Cardiac muscle cell (in vitro differentiated cells and primary cell): ENCODE measurements around the gene LCK. TPM values are rescaled to one million over a fixed set of nuclear protein-coding genes. Genes with fewer than 3 reads are reported as not detected.

Experiments used
- DNase-seq, 2 donors: peaks; one replicate each; pipeline versions ENCODE4 v3.0.0 to v3.0.0-alpha.2; 2010 to 2017; ENCODE audit warnings: low read depth in 1 of 2, low spot score in 1 of 2
- H3K27ac ChIP-seq: fragments of 200-600 bp; sonication (generic); 2 replicates; pipeline ENCODE4 v1.5.1; 2016
- H3K27me3 ChIP-seq: fragments of 200-600 bp; sonication (generic); 2 replicates; pipeline ENCODE4 v1.6.0; 2016; ENCODE audit warnings: control low read depth
- H3K36me3 ChIP-seq: fragments of 200-600 bp; sonication (generic); 2 replicates; pipeline ENCODE4 v1.5.1; 2016; ENCODE audit warnings: control low read depth
- H3K4me1 ChIP-seq: fragments of 200-600 bp; sonication (generic); 2 replicates; pipeline ENCODE4 v1.8.1; 2017; ENCODE audit warnings: low read depth, mild to moderate bottlenecking, mixed run types
- H3K4me3 ChIP-seq: fragments of 200-600 bp; sonication (generic); 2 replicates; pipeline ENCODE4 v1.5.1; 2016; ENCODE audit warnings: mild to moderate bottlenecking
- H3K9me3 ChIP-seq: fragments of 200-600 bp; sonication (generic); 2 replicates; pipeline ENCODE4 v1.5.1; 2017; ENCODE audit warnings: low read depth, mild to moderate bottlenecking, control low read depth
- polyA plus RNA-seq: library from polyadenylated mRNA; unstranded; fragments of >200 nt; fragmentation: Nextera tagmentation; extraction: Ambion mirVana; gene quantifications from 2 replicates; pipeline ENCODE4 v1.2.1, GENCODE V29; 2016
- total RNA-seq: library from RNA; depleted of rRNA; stranded (reverse); fragments of >200 nt; gene quantifications from 2 replicates; pipeline ENCODE4 v1.2.3, GENCODE V29; 2016
- TF ChIP-seq, protein P1 (sequence below): IDR thresholded peaks from 2 replicates; pipeline ENCODE4 v1.5.1; 2012; ENCODE audit warnings: low read depth, mild to moderate bottlenecking, low read length

LCK gene
- total and polyA plus RNA-seq, 2 experiments from 2014 or later, result 0.18 TPM; not detected in 1

DNA sequence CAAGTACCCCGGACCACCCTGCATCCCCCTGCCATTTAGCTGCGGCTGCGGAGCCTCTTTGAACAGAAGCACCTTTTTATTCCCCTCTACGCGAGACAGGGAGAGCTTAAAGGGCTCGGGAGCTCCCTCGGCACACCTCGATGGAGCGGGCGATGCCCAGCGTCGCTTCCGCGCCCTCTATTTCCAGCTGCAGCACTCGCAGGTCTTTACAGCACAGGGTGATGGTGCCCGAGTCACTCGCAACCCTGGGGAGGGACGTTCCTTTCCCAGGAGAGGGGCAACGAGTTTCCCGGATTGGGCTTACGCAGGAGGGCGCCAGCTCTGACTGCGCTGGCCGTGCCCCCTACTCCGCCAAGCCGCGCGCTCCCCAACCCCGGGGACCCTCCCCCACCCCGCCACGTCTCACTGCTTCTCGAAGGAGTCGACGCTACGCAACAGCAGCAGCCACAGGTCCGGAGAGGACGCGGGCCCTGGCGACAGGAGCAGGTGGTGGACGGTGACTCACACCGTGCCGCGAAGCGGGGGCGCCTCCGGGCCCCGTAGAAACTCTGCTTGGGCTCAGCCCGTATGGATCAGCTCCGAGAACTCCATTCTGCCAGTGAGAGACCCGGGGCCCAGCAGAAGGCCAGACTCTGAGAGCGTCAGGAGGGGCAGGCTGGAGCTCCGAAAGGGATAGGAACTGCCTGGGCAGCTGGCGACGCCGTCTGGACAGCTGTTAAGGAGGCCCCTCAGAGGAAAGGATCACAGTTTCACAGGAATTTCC, 9.9 kb upstream of the LCK start:
- peak; percentile 44 to 56 for DNase-seq
- Histone ChIP-seq H3K9me3 (no peaks in the 10 kb centered on the region), H3K4me3 (peak overlapping the region; percentile 42), H3K27me3 (no peaks in the 10 kb centered on the region), H3K4me1 (peaks cover 10% of the 10 kb centered on the region), H3K36me3 (no peaks in the 10 kb centered on the region), H3K27ac (peak overlapping the region; percentile 26)
- TF ChIP-seq, protein P1, sequence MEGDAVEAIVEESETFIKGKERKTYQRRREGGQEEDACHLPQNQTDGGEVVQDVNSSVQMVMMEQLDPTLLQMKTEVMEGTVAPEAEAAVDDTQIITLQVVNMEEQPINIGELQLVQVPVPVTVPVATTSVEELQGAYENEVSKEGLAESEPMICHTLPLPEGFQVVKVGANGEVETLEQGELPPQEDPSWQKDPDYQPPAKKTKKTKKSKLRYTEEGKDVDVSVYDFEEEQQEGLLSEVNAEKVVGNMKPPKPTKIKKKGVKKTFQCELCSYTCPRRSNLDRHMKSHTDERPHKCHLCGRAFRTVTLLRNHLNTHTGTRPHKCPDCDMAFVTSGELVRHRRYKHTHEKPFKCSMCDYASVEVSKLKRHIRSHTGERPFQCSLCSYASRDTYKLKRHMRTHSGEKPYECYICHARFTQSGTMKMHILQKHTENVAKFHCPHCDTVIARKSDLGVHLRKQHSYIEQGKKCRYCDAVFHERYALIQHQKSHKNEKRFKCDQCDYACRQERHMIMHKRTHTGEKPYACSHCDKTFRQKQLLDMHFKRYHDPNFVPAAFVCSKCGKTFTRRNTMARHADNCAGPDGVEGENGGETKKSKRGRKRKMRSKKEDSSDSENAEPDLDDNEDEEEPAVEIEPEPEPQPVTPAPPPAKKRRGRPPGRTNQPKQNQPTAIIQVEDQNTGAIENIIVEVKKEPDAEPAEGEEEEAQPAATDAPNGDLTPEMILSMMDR, result no peak

DNA sequence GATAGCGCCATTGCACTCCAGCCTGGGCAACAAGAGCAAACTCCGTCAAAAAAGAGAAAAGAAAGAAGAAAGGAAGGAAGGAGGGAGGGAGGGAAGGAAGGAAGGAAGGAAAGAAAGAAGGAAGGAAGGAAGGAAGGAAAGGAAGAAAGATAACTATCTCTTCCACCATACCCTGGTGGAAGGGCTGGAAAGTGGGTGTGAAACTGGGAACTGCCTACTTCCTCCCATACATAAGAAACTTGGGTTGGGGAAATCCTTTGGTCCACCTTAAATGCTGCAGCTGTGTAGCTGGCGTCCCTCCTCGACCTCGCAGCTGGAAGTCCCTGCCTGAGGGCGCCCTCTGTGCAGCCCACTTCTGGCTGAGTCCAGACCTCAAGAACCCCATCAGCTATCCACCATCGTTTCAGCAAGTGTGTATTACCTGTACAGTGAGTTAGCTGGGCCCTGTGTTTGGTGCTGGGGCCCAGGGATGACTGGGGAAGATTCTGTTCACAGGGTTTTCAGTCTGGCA, 8.7 kb upstream of the LCK start:
- H3K27ac ChIP-seq, result no peak overlapping the region
- H3K9me3 ChIP-seq, result no peaks in the 10 kb centered on the region
- peak; percentile 36 to 38 for DNase-seq
- H3K4me3 ChIP-seq, result no peak overlapping the region
- no peaks in the 10 kb centered on the region for H3K27me3 ChIP-seq
- H3K36me3 ChIP-seq, result no peaks in the 10 kb centered on the region
- TF ChIP-seq, protein P1, result no peak
- peaks cover 10% of the 10 kb centered on the region for H3K4me1 ChIP-seq

DNA sequence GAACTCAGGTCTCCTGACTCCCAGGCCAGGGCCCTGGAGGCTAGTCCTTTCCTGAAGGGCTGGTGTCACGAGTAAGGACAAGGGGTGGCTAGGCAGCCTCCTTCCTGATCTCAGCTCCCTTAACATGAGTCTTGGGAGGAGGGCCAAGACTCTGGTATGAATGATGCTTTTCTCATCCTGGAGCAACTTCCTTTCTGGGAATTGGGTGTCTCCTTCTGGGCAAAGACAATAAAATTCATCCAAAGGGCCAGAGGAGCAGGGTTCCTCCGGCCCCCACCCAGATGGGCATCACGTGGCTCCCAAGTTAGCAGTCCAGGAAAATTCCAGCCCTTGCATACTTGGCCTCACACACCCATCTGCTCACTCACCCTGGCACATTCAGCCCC, 4.2 kb upstream of the LCK start, which contains the start of gene FAM167B:
Gene FAM167B, plus strand, starts transcription at position 335 of the 386 bp plus-strand sequence. CDS start 200 bp downstream, outside the sequence.
- peaks cover 11% of the 10 kb centered on the region for H3K4me1 ChIP-seq
- H3K36me3 ChIP-seq, result no peaks in the 10 kb centered on the region
- no peak within 1 kb of the TSS for H3K27ac ChIP-seq
- peak in 1 of 2 donors; percentile 80 for DNase-seq
- H3K27me3 ChIP-seq, result no peaks in the 10 kb centered on the region
- TF ChIP-seq, protein P1, result no peak
- H3K4me3 ChIP-seq, result no peak within 1 kb of the TSS
- H3K9me3 ChIP-seq, result no peaks in the 10 kb centered on the region

GRCh38 chr1:32247452-32247851, 3.6 kb upstream of the LCK start:
- no peak for DNase-seq
- H3K4me3 ChIP-seq, result no peak overlapping the region
- no peaks in the 10 kb centered on the region for H3K27me3 ChIP-seq
- no peak overlapping the region for H3K27ac ChIP-seq
- TF ChIP-seq, protein P1, result no peak
- no peaks in the 10 kb centered on the region for H3K9me3 ChIP-seq
- no peaks in the 10 kb centered on the region for H3K36me3 ChIP-seq
- peaks cover 11% of the 10 kb centered on the region for H3K4me1 ChIP-seq

- Histone ChIP-seq H3K4me3 (no peak overlapping the region), H3K4me1 (peaks cover 11% of the 10 kb centered on the region), H3K27me3 (no peaks in the 10 kb centered on the region), H3K9me3 (no peaks in the 10 kb centered on the region), H3K36me3 (no peaks in the 10 kb centered on the region), H3K27ac (no peak overlapping the region)
- TF ChIP-seq, protein P1, result peak; percentile 84
- DNase-seq, result peak; percentile 75 to 76
These were observed 2.8 kb upstream of the LCK start for GRCh38 chr1:32247983-32248889.
